Endodermal cell (in vitro differentiated cells): ENCODE data around the gene LCE1F. TPM values are rescaled to one million over a fixed set of nuclear protein-coding genes. Genes with fewer than 3 reads are reported as not detected.

ENCODE experiments used
- DNase-seq: peaks from one replicate; pipeline ENCODE4 v3.0.0-alpha.2; 2017
- H3K27ac ChIP-seq: 2 replicates; pipeline ENCODE4 v1.5.1; 2013; ENCODE audit warnings: mild to moderate bottlenecking, low read depth, low read length, moderate library complexity
- H3K27me3 ChIP-seq: 2 replicates; pipeline ENCODE4 v1.6.1; 2013; ENCODE audit warnings: mild to moderate bottlenecking, low read length, moderate library complexity; ENCODE audit not compliant: insufficient read depth, control insufficient read depth, poor library complexity, severe bottlenecking
- H3K36me3 ChIP-seq: 2 replicates; pipeline ENCODE4 v1.7.0; 2013; ENCODE audit warnings: mild to moderate bottlenecking, low read length, moderate library complexity; ENCODE audit not compliant: control insufficient read depth, insufficient read depth
- H3K4me1 ChIP-seq: one replicate; pipeline ENCODE4 v1.7.0; 2013; ENCODE audit warnings: low read length; ENCODE audit not compliant: control insufficient read depth, insufficient read depth
- H3K4me3 ChIP-seq: 2 replicates; pipeline ENCODE4 v1.5.1; 2013; ENCODE audit warnings: mild to moderate bottlenecking, low read length, moderate library complexity
- H3K9ac ChIP-seq: 2 replicates; pipeline ENCODE4 v1.6.1; 2013; ENCODE audit warnings: mild to moderate bottlenecking, low read length, moderate library complexity; ENCODE audit not compliant: poor library complexity, severe bottlenecking; ENCODE audit errors: extremely low read depth
- H3K9me3 ChIP-seq: 2 replicates; pipeline ENCODE4 v1.6.1; 2013; ENCODE audit warnings: mild to moderate bottlenecking, low read length, moderate library complexity; ENCODE audit not compliant: control insufficient read depth
- H3K27ac Mint-ChIP-seq: 2 replicates; pipeline ENCODE4 v1.8.0; 2020; ENCODE audit warnings: mixed read lengths
- H3K27me3 Mint-ChIP-seq: 2 replicates; pipeline ENCODE4 v1.8.0; 2021; ENCODE audit warnings: mild to moderate bottlenecking, mixed read lengths; ENCODE audit not compliant: insufficient read depth
- H3K36me3 Mint-ChIP-seq: 2 replicates; pipeline ENCODE4 v1.8.0; 2020; ENCODE audit warnings: low read depth, mixed read lengths
- H3K4me1 Mint-ChIP-seq: 2 replicates; pipeline ENCODE4 v1.8.0; 2020; ENCODE audit warnings: mixed read lengths
- H3K4me3 Mint-ChIP-seq: 2 replicates; pipeline ENCODE4 v1.8.0; 2020; ENCODE audit warnings: mild to moderate bottlenecking, moderate library complexity, mixed read lengths
- H3K9me3 Mint-ChIP-seq: 2 replicates; pipeline ENCODE4 v1.8.0; 2020; ENCODE audit warnings: mild to moderate bottlenecking, mixed read lengths
- WGBS, 2 experiments: methylation state at CpG; one replicate each; pipeline versions ENCODE4 v1.1.5 to v1.1.7; 2013; ENCODE audit warnings: missing lambda C conversion rate in 2 of 2, mixed read lengths in 1 of 2; ENCODE audit not compliant: insufficient coverage in 1 of 2, insufficient read length in 1 of 2; 5-methylcytosine and 5-hydroxymethylcytosine counted together
- total RNA-seq, 2 donors: library from RNA; stranded (reverse); fragmentation: NEBNext Ultra II Directional in 1 of 2; extraction: Animal tissue kit (Norgen Biotek cat#: 25700) in 1 of 2; gene quantifications; 2 replicates in 1 of 2; 3 replicates in 1 of 2; pipeline ENCODE4 v1.2.1, GENCODE V29; 2021
- TF ChIP-seq, protein P1 (sequence below): fragments of 200-600 bp; sonication (generic); conservative IDR thresholded peaks from 2 replicates; pipeline ENCODE4 v1.5.0; 2021; ENCODE audit warnings: antibody characterized with exemption, mild to moderate bottlenecking

Gene LCE1F
- total RNA-seq, 2 donors from 2014 or later = not detected

GRCh38 chr1:152758636-152759035, 16.3 kb upstream of the LCE1F start:
- Mint-ChIP-seq H3K4me1 (no peaks in the 10 kb centered on the region), H3K36me3 (peaks cover 3% of the 10 kb centered on the region), H3K9me3 (peaks cover 93% of the 10 kb centered on the region), H3K27me3 (no peaks in the 10 kb centered on the region), H3K27ac (no peak overlapping the region), H3K4me3 (no peak overlapping the region)
- H3K27me3 ChIP-seq = no peaks in the 10 kb centered on the region
- TF ChIP-seq, protein P1, sequence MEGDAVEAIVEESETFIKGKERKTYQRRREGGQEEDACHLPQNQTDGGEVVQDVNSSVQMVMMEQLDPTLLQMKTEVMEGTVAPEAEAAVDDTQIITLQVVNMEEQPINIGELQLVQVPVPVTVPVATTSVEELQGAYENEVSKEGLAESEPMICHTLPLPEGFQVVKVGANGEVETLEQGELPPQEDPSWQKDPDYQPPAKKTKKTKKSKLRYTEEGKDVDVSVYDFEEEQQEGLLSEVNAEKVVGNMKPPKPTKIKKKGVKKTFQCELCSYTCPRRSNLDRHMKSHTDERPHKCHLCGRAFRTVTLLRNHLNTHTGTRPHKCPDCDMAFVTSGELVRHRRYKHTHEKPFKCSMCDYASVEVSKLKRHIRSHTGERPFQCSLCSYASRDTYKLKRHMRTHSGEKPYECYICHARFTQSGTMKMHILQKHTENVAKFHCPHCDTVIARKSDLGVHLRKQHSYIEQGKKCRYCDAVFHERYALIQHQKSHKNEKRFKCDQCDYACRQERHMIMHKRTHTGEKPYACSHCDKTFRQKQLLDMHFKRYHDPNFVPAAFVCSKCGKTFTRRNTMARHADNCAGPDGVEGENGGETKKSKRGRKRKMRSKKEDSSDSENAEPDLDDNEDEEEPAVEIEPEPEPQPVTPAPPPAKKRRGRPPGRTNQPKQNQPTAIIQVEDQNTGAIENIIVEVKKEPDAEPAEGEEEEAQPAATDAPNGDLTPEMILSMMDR = no peak
- no peak overlapping the region for H3K9ac ChIP-seq
- H3K27ac ChIP-seq = no peak overlapping the region
- peaks cover 54% of the 10 kb centered on the region for H3K9me3 ChIP-seq
- no peaks in the 10 kb centered on the region for H3K36me3 ChIP-seq
- H3K4me3 ChIP-seq = no peak overlapping the region
- WGBS, 2 experiments = 50 to 75% methylated on average over 3 to 4 of the region's 4 CpGs
- no peaks in the 10 kb centered on the region for H3K4me1 ChIP-seq
- DNase-seq = no peak

GRCh38 chr1:152759453-152760173, 15.3 kb upstream of the LCE1F start:
- Mint-ChIP-seq H3K36me3 (peaks cover 3% of the 10 kb centered on the region), H3K4me1 (no peaks in the 10 kb centered on the region), H3K4me3 (no peak overlapping the region), H3K27ac (no peak overlapping the region), H3K27me3 (no peaks in the 10 kb centered on the region), H3K9me3 (peaks cover 92% of the 10 kb centered on the region)
- H3K4me3 ChIP-seq = no peak overlapping the region
- H3K27ac ChIP-seq = no peak overlapping the region
- DNase-seq = no peak
- H3K36me3 ChIP-seq = no peaks in the 10 kb centered on the region
- TF ChIP-seq, protein P1 = no peak
- no peaks in the 10 kb centered on the region for H3K27me3 ChIP-seq
- 68 to 74% methylated on average over 6 to 8 of the region's 8 CpGs for WGBS, 2 experiments
- peaks cover 55% of the 10 kb centered on the region for H3K9me3 ChIP-seq
- H3K9ac ChIP-seq = no peak overlapping the region
- no peaks in the 10 kb centered on the region for H3K4me1 ChIP-seq

- Histone ChIP-seq H3K27me3 (no peaks in the 10 kb centered on the region), H3K36me3 (no peaks in the 10 kb centered on the region), H3K4me3 (no peak overlapping the region), H3K4me1 (no peaks in the 10 kb centered on the region), H3K9ac (no peak overlapping the region), H3K27ac (no peak overlapping the region), H3K9me3 (peaks cover 50% of the 10 kb centered on the region)
- peaks cover 3% of the 10 kb centered on the region for H3K36me3 Mint-ChIP-seq
- TF ChIP-seq, protein P1 = no peak
- no peak for DNase-seq
- H3K27me3 Mint-ChIP-seq = no peaks in the 10 kb centered on the region
- H3K4me3 Mint-ChIP-seq = no peak overlapping the region
- H3K4me1 Mint-ChIP-seq = no peaks in the 10 kb centered on the region
- H3K27ac Mint-ChIP-seq = no peak overlapping the region
- WGBS, 2 experiments = 87 to 89% methylated on average over 26 to 31 of the region's 31 CpGs
- H3K9me3 Mint-ChIP-seq = peaks cover 91% of the 10 kb centered on the region
Observed at GRCh38 chr1:152760551-152761190, 14.3 kb upstream of the LCE1F start.
